Dermis microvascular lymphatic vessel endothelial cell (primary cell): ENCODE results near the gene FAM3D. TPM values are rescaled to one million over a fixed set of nuclear protein-coding genes. Genes with fewer than 3 reads are reported as not detected.
A peak's percentile ranks its signal among the peaks of the same experiment; 100 is the strongest.

Source experiments
- DNase-seq, 2 donors: peaks; one replicate each; pipeline versions ENCODE4 v3.0.0 to v3.0.0-alpha.2; 2010; ENCODE audit warnings: low read depth in 2 of 2
- total RNA-seq: library from RNA; depleted of rRNA; stranded (reverse); fragments of >200 nt; gene quantifications from 2 replicates; pipeline ENCODE4 v1.2.1, GENCODE V29; 2014

Gene FAM3D
- total RNA-seq, 1 donor from 2014 or later: 0.26 TPM

DNA sequence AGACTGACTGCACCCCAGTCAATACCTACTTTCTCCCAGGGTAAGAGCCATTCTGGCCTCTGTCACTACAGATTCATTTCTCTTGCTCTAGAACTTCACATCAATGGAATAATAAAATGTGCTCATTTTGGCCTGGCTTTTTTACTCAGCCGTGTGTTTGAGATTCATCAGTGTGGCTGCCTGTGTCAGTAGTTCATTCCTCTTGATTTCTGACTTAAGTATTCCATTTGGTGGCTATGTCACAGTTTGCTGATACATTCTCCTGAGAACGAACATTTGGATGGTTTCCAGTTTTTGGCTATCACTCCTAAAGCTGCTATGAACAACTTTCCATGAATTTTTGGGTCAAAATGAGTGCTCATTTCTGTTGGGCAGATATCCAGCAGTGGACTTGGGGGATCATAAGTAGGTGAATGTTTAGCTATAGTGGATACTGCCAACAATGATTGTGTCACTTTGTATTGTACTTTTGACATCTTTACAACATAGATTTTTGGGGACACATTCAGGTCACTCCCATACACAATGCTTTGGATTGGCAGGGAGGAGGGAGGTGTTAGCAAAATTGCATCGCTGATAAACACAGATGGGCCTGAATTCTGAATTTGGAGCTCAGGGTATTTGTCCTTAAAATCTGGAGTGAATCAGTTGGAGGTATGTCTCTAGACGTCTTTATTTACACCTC, 69.6 kb downstream of the FAM3D start:
- no peak for DNase-seq

DNA sequence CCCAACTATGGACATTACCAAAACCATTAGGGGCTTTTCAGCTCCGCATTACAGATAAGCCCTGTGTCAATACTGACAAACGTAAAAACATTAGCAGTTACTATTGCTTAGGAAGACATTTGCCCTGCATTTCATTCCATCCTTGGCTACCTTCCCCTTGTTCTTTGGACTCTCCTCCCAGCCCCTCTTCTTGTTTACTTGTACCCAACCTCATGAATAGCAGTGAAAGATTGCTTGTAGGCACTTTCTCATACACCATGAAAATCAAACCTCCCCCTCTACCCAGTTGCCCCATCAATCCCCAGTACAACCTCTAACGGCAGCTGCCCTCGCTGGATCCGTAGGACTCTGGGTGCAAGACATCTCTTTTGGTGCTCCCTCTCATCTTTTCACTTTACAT, 72.5 kb downstream of the FAM3D start:
- DNase-seq: no peak

DNA sequence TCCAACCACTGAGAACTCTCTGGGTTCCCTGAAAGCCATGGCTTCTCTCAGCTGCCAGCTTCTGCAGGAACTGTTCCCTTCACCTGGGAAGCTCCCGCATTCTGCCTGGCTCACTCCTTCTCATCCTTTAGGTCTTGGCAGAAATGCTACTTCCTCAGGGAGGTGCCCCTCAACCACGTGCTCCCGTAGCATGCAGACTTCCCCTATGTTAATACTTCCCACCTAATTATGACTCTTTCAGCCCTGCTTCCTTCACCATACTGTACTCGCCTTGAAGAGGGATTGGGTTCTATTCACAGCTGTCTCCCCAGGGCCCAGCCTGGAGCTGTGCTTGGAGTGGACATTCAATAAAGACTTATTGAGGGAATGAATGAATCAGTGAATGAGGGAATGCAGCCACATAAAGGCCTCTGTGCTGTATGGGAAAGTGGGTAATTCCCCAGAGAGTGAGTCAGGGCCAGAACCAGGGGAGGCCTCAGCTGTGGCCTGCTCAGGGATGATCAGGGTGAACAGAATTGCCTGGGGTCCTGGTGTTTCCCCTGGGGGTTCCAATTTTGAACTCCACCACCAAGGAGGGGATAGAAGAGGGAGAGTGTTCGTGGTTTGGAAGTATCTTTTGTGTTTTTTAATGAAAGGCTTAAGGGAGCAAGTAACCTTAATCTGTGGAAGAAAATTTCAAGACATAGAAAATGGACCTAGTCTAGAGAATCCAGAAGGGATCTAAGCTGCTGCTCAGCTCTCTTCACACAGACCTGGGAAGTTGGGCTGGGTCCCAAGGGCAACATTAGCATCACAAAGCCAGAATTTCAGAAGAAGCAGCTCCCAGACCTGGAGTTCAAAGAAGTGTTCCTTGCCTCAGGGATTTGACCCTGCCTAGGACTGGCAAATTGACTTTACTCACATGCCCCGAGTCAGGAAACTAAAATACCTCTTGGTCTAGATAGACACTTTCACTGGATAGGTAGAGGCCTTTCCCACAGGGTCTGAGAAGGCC, 74.8 kb downstream of the FAM3D start:
- DNase-seq: no peak

DNA sequence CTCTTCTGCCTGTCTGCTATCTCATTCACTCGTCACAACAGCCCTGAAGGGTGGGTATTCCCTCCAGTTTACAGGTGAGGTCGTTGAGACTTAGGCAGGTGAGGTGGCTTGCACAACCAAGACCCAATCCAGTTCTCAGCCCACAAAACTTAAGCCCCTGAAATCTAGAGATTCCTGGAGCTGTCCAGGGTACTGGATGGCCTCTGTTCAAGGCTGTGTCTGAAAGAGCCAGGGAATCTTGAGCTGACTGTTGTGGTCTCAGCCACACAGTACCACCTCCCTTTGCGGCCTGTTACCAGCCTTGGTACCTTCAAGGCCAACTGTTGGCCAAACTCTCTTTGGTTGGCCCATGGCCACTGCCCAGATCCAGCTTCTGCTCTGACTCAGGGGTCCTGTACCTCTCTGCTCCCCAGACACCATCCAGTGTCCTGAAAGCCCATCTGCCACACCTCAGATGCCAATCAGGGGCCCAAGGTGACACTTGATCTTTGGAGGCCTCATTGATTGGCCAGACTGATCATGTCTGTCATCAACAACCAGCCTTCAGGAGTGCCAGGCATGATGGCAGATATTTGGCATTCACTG, 78.5 kb downstream of the FAM3D start:
- peak in 1 of 2 donors; percentile 50 for DNase-seq

DNA sequence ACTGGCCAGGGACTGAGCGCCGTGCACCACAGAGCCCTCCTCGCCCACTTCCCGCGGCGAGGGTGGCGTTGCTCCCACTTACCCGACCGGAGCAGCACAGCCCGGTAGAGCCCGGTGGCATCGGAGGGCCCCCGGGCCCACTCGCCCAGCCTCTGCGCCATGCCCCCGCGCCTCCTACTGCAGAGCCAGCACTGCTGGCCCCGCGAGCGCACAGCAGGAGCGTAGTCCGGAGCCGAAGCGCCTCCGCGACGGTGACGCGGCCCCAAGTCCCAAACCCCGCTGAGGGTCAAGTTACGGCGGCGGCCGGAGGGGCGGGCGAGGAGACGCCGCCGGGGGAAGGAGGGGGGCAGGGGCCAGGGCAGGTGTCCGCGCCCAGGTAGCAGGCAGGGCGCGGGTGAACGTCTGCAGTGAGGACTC, 79.8 kb downstream of the FAM3D start:
- no peak for DNase-seq

DNA sequence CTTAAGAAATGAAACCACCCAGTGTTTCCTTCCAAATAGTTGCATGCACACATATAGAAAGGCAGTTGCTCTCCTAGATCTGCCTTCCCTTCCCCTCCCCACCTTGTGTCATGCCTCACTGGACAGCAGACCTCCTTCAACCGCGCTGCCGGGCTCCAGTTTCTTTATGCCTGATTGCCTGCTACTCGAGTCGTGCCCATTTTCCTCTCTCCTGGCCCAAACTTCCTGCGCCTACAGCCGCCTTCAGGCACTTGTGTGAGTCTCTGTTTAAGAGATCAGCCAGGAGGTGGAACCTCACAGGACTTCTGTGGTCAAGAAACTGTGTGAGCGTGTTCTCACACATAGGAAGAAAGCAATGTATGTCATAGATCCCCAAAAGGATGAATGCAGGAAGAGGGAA, 80.6 kb downstream of the FAM3D start:
- DNase-seq: no peak

DNA sequence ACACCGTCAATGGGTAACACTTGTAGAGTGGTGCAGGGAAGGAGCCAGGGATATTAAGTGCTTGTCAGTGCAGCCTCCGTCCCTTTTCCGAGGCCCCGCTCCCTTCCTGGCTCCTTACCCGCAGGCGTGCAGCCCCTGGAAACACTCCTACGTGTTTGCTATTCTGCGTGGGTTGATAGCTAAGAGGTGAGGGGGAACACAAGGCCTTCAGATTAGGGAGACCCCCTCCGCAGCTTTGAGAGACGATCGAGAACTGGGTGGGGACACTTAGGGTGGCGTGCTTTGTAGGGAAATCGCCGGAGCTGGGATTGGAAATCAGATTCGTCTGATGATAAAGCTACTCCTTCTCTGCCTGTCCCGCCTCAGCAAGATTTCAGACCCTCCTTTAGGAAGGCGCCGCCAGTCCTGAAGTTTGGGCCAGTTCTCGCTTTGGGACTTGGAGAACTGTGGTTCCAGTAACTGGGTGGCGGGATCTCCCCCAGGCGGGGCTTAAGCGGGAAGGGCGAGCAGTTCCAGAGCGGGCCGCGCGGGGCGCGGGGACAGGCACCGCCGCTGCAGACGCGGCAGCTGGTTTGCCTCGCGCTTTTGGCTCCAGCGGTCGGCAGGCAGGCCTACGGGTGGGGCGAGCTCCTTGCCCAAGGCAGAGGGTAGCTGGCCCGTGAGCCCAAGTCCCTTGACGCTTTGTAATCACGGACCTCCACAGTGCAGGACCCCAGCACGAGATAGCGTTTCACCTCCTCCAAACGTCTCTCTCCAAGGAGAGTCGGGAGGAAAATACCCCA, 81.4 kb downstream of the FAM3D start:
- peak; percentile 42 to 71 for DNase-seq

DNA sequence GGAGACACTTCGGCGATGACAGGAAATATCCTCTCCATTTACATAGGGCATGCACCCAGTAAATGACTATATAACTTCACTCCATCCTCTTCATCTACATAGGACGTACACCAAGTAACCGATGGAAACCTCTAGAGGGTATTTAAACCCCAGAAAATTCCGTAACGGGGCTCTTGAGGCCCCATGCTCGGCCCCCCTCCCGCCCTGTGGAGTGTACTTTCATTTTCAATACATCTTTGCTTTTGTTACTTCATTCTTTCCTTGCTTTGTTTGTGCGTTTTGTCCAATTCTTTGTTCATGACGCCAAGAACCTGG, 81.9 kb downstream of the FAM3D start:
- DNase-seq: no peak

Other genes starting within 250 kb of the FAM3D start
- gene PDHB, start 232.9 kb downstream of the FAM3D start, total RNA-seq: 60.3 and 63.6 TPM in 2 replicates
- gene KCTD6, start 174.7 kb downstream of the FAM3D start, total RNA-seq: 4.2 and 6.7 TPM in 2 replicates
- 1.0 and 1.6 TPM in 2 replicates for gene ACOX2, start 129.6 kb downstream of the FAM3D start, total RNA-seq
- gene FAM107A, start 89.4 kb downstream of the FAM3D start, total RNA-seq: 0.76 and 1.2 TPM in 2 replicates